ENCODE measurements around the gene STAG3. TPM values are rescaled to one million over a fixed set of nuclear protein-coding genes. Genes with fewer than 3 reads are reported as not detected.

The STAG3 gene
- total RNA-seq, 1 donor from 2014 or later = 42.4 TPM

DNA sequence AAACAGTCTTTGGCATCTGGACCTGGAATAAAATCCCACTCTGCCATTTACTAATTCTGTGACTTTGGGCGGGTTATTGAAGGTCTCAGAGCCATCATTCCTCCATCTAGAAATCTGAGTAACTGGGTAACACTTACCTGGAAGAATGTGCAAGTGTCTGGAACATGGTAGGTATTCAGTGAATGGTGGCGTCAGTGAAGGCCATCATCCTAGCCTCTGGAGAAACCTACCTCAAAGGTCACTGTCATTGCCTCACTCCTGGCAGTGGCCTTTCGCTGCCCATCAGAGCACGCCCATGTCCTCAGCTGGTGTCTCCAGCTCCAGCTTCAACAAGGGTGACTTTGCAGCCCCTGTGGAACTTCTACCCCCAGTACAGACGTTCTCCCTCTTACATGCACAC lies 13.8 kb upstream of the STAG3 start:
- CTCF ChIA-PET = no interaction called here
- POLR2A ChIA-PET = interaction anchor here (0.6 to 0.7 kb wide), 2 partner anchors 13 to 27 kb away, joined by 3 to 4 read pairs; partner anchors contain the start of gene GPC2
- intact Hi-C loops (cut with micrococcal nuclease) = no loop called here
- Mint-ChIP-seq H3K4me1 (peaks cover 39% of the 10 kb centered on the region), H3K27ac (no peak overlapping the region), H3K4me3 (no peak overlapping the region), H3K27me3 (peaks cover 27% of the 10 kb centered on the region), H3K36me3 (ENCODE audit: low read depth) (no peaks in the 10 kb centered on the region), H3K9me3 (no peaks in the 10 kb centered on the region)
- no peak for DNase-seq
- ATAC-seq (ENCODE audit: low read depth) = no peak
- TF ChIP-seq, protein P1, sequence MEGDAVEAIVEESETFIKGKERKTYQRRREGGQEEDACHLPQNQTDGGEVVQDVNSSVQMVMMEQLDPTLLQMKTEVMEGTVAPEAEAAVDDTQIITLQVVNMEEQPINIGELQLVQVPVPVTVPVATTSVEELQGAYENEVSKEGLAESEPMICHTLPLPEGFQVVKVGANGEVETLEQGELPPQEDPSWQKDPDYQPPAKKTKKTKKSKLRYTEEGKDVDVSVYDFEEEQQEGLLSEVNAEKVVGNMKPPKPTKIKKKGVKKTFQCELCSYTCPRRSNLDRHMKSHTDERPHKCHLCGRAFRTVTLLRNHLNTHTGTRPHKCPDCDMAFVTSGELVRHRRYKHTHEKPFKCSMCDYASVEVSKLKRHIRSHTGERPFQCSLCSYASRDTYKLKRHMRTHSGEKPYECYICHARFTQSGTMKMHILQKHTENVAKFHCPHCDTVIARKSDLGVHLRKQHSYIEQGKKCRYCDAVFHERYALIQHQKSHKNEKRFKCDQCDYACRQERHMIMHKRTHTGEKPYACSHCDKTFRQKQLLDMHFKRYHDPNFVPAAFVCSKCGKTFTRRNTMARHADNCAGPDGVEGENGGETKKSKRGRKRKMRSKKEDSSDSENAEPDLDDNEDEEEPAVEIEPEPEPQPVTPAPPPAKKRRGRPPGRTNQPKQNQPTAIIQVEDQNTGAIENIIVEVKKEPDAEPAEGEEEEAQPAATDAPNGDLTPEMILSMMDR (IDR thresholded peaks at IDR 0.05) = no peak

DNA sequence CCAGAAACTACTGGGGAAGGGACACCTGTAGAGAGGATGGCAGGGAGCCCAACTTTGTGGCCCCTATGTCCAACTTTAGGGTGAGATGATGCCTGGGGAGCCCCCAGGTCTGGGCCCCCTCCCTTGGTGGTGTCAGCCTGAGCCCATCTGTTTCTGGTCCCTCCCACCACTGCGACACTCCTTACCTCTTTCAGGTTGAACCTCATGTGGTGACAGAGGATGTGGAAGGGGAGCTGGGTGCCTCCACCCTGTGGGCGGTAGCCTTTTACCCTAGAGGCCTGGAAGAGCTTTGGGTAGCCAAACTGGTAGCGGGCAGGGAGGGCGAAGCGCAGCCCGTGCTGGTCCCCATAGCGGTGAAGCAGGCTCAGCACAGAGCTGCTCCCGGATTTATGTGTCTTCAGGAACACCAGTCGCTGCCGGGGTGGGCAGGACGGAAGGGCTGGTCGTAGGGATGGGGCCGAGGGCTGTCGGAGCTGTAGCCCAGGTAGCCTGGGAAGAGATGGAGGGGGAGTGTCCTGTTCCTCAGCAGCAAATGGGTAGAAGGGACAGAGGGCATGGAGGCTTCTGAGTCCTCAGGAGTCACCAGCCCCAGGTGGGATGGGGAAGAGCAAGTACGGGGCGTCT lies 11.3 kb upstream of the STAG3 start:
- Mint-ChIP-seq H3K27ac (no peak overlapping the region), H3K4me3 (no peak overlapping the region), H3K36me3 (ENCODE audit: low read depth) (no peaks in the 10 kb centered on the region), H3K9me3 (no peaks in the 10 kb centered on the region), H3K27me3 (peaks cover 39% of the 10 kb centered on the region), H3K4me1 (peaks cover 45% of the 10 kb centered on the region)
- TF ChIP-seq, protein P1 (IDR thresholded peaks at IDR 0.05) = no peak
- intact Hi-C loops (cut with micrococcal nuclease) = no loop called here
- POLR2A ChIA-PET = interaction anchor here (0.7 to 2.0 kb wide), 5 partner anchors 11 to 270 kb away, joined by 3 to 6 read pairs (median 4); partner anchors contain the start of genes AP4M1, GPC2, LAMTOR4 and MCM7
- DNase-seq (no peak), ATAC-seq (ENCODE audit: low read depth) (no peak)
- CTCF ChIA-PET = interaction anchor here (0.6 kb wide), 1 partner anchor 283 kb away, joined by 4 read pairs; no protein-coding TSS in a partner anchor

- Mint-ChIP-seq H3K27me3 (peaks cover 42% of the 10 kb centered on the region), H3K36me3 (ENCODE audit: low read depth) (no peaks in the 10 kb centered on the region), H3K4me1 (peaks cover 49% of the 10 kb centered on the region), H3K9me3 (no peaks in the 10 kb centered on the region), H3K27ac (no peak overlapping the region), H3K4me3 (peak overlapping the region; percentile 64)
- POLR2A ChIA-PET = interaction anchor here (0.6 to 2.0 kb wide), 11 partner anchors 10 to 262 kb away, joined by 3 to 9 read pairs (median 4); partner anchors contain the start of genes AP4M1, GPC2, LAMTOR4 and MCM7
- CTCF ChIA-PET = no interaction called here
- ATAC-seq (ENCODE audit: low read depth) = no peak
- DNase-seq = no peak
- TF ChIP-seq, protein P1 (IDR thresholded peaks at IDR 0.05) = no peak
- intact Hi-C loops (cut with micrococcal nuclease) = no loop called here
Observed at GRCh38 chr7:100166970-100167911, 10.5 kb upstream of the STAG3 start.

GRCh38 chr7:100167912-100168323 lies 9.8 kb upstream of the STAG3 start:
- ChIA-PET POLR2A (interaction anchor here (0.5 to 2.0 kb wide), 10 partner anchors 9 to 261 kb away, joined by 3 to 9 read pairs (median 4); partner anchors contain the start of genes GPC2, LAMTOR4, MEPCE and STAG3), CTCF (no interaction called here)
- H3K9me3 Mint-ChIP-seq = no peaks in the 10 kb centered on the region
- ATAC-seq (ENCODE audit: low read depth) (no peak), DNase-seq (no peak)
- peaks cover 42% of the 10 kb centered on the region for H3K27me3 Mint-ChIP-seq
- intact Hi-C loops (cut with micrococcal nuclease) = loop anchor here (1.0 kb wide), 1 partner anchor 10 kb away; the partner anchor contains the start of gene TRAPPC14
- H3K27ac Mint-ChIP-seq = no peak overlapping the region
- peaks cover 49% of the 10 kb centered on the region for H3K4me1 Mint-ChIP-seq
- TF ChIP-seq, protein P1 (IDR thresholded peaks at IDR 0.05) = no peak
- H3K36me3 Mint-ChIP-seq (ENCODE audit: low read depth) = no peaks in the 10 kb centered on the region
- H3K4me3 Mint-ChIP-seq = peak overlapping the region; percentile 64
